ENCODE results near the gene ERBIN.

ERBIN gene

GRCh38 chr5:65916066-65916465 lies 10.3 kb upstream of the ERBIN start:
- TF ChIP-seq CTCF (IDR thresholded peaks at IDR 0.05; ENCODE audit: insufficient read depth, missing control alignments) = no peak
- DNase-seq (ENCODE audit: insufficient read length, low spot score) = no peak
- no peak for FAIRE-seq

DNA sequence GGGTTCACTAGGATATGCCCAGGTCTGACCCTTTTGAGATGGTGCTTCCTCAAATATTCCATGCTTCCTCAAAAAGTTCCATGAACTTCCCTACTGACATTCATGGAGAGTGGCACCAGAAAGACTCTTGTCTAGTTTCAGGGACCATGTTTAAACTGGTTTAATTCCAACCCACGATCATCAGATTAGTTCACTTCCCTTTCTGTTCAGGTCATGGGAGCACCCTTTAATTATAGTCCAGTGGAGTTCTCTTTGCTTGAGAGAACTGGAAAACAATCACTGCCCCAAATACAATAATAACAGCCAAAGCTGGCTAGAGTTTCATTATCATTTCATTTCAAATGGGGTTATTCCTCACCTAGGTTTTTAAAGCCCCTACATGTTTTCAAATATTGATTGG lies 9.7 kb upstream of the ERBIN start:
- FAIRE-seq = no peak
- DNase-seq (ENCODE audit: insufficient read length, low spot score) = no peak
- TF ChIP-seq CTCF (IDR thresholded peaks at IDR 0.05; ENCODE audit: insufficient read depth, missing control alignments) = no peak

- TF ChIP-seq CTCF (IDR thresholded peaks at IDR 0.05; ENCODE audit: insufficient read depth, missing control alignments) = no peak
- no peak for FAIRE-seq
- no peak for DNase-seq (ENCODE audit: insufficient read length, low spot score)
Measured at GRCh38 chr5:65919773-65920172, 6.6 kb upstream of the ERBIN start.

DNA sequence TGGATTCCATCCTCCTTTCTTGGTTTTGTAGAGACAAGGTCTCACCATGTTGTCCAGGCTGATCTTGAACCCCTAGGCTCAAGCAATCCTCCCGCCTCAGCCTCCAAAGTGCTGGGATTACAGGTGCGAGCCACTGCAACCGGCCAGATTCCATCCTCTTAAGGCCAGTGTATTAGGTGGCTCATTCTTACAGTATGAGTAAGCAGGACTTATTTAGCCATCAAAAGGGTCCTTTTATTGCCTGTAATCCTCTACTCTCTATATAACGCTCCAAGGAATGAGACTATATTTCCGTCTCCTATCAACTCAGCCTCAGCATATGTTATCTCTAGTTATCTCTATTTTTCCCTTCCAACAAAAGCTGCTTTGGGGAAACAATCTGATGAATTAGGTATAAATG lies 3.0 kb upstream of the ERBIN start:
- FAIRE-seq (no peak), DNase-seq (ENCODE audit: insufficient read length, low spot score) (no peak)
- no peak for TF ChIP-seq CTCF (IDR thresholded peaks at IDR 0.05; ENCODE audit: insufficient read depth, missing control alignments)

- no peak for DNase-seq (ENCODE audit: insufficient read length, low spot score)
- no peak for TF ChIP-seq CTCF (IDR thresholded peaks at IDR 0.05; ENCODE audit: insufficient read depth, missing control alignments)
- FAIRE-seq = no peak
Measured at GRCh38 chr5:65924366-65925043, 1.9 kb upstream of the ERBIN start.

DNA sequence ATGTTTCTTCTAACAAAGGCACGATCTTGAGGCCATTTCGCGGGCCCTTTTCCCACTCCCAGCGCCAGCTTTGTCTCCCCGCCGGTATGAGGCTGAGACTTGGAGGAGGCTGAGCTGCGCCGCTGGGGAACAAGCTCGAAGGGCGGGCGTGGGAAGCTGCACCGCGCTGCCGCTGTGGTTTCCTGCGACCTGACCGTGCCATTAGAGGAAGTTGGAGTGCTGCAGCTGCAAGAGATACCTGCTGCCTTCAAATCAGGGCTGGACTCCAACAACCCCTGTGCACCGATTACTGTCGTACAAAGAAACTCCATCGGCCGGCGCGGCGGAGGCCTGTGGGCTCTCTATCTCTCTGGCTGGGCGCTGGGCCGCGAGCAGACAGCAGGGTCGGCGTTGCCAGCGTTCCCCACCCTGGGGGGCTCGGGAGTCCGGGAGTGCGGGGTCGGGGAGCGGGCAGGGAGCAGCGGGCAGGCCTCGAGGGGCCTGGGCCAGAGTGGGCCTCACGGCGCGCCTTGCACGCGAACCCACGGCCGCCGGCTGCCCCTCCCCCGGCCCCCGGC lies 1.3 kb upstream of the ERBIN start:
- FAIRE-seq (no peak), DNase-seq (ENCODE audit: insufficient read length, low spot score) (no peak)
- TF ChIP-seq CTCF (IDR thresholded peaks at IDR 0.05; ENCODE audit: insufficient read depth, missing control alignments) = no peak

- TF ChIP-seq CTCF (IDR thresholded peaks at IDR 0.05; ENCODE audit: insufficient read depth, missing control alignments) = peak; percentile 39
- FAIRE-seq = no peak
- DNase-seq (ENCODE audit: insufficient read length, low spot score) = no peak
Measured at GRCh38 chr5:65925601-65926275, 637 bp upstream of the ERBIN start.

Data from D721Med (cell line).